ENCODE results near the gene FHL5. TPM values are rescaled to one million over a fixed set of nuclear protein-coding genes. Genes with fewer than 3 reads are reported as not detected.
A peak's percentile ranks its signal among the peaks of the same experiment; 100 is the strongest.

Gene FHL5
- total RNA-seq, 1 donor from 2014 or later: not detected

DNA sequence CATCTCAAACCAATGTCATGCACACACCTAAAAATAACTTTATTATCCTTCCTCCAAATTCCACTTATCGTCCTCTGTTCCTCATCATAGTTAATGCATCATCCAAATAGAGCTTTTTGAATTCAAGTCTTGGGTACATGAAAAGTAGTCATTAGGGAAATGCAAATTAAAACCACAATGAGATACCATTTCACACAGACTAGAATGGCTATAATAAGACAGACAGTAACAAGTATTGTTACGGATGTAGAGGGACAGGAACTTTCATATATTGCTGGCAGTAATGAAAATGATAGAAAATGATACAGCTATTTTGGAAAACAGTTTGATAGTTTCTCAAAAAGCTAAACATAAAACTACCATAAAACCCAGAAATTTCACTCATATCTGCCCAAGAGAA, 59.1 kb downstream of the FHL5 start:
- no peak overlapping the region for H3K9ac ChIP-seq (ENCODE audit: low read length)
- no peak overlapping the region for H3K4me2 ChIP-seq (ENCODE audit: low read length)
- H3K4me3 Mint-ChIP-seq (ENCODE audit: unreplicated experiment): no peak overlapping the region
- no peaks in the 10 kb centered on the region for H3K9me3 Mint-ChIP-seq (ENCODE audit: unreplicated experiment)
- H3K27ac Mint-ChIP-seq (ENCODE audit: unreplicated experiment): no peak overlapping the region
- no peaks in the 10 kb centered on the region for H3K4me1 Mint-ChIP-seq (ENCODE audit: low read depth, unreplicated experiment)
- no peaks in the 10 kb centered on the region for H3K4me1 ChIP-seq (ENCODE audit: insufficient read depth, low read length)
- no peaks in the 10 kb centered on the region for H3K36me3 ChIP-seq (ENCODE audit: insufficient read depth, low read length)
- no peaks in the 10 kb centered on the region for H3K36me3 Mint-ChIP-seq (ENCODE audit: low read depth, unreplicated experiment)
- no peaks in the 10 kb centered on the region for H3K9me3 ChIP-seq (ENCODE audit: insufficient read depth, low read depth, low read length)
- no peaks in the 10 kb centered on the region for H3K27me3 ChIP-seq (ENCODE audit: insufficient read depth, low read length)
- DNase-seq (ENCODE audit: low read depth) (no peak), FAIRE-seq (no peak)
- no peaks in the 10 kb centered on the region for H3K79me2 ChIP-seq (ENCODE audit: insufficient read depth, low read length)
- no peaks in the 10 kb centered on the region for H4K20me1 ChIP-seq (ENCODE audit: insufficient read depth, low read length)
- H3K27me3 Mint-ChIP-seq (ENCODE audit: low read depth, unreplicated experiment): no peaks in the 10 kb centered on the region
- no peak overlapping the region for H3K27ac ChIP-seq (ENCODE audit: low read depth, low read length)
- TF ChIP-seq EZH2 (IDR thresholded peaks at IDR 0.05; ENCODE audit: insufficient read depth, low read length): no peak
- TF ChIP-seq, protein P1, sequence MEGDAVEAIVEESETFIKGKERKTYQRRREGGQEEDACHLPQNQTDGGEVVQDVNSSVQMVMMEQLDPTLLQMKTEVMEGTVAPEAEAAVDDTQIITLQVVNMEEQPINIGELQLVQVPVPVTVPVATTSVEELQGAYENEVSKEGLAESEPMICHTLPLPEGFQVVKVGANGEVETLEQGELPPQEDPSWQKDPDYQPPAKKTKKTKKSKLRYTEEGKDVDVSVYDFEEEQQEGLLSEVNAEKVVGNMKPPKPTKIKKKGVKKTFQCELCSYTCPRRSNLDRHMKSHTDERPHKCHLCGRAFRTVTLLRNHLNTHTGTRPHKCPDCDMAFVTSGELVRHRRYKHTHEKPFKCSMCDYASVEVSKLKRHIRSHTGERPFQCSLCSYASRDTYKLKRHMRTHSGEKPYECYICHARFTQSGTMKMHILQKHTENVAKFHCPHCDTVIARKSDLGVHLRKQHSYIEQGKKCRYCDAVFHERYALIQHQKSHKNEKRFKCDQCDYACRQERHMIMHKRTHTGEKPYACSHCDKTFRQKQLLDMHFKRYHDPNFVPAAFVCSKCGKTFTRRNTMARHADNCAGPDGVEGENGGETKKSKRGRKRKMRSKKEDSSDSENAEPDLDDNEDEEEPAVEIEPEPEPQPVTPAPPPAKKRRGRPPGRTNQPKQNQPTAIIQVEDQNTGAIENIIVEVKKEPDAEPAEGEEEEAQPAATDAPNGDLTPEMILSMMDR (IDR thresholded peaks at IDR 0.05; ENCODE audit: insufficient read depth, low read depth, low read length): no peak
- no peak overlapping the region for H2AFZ ChIP-seq (ENCODE audit: low read depth, low read length)
- no peak overlapping the region for H3K4me3 ChIP-seq (ENCODE audit: insufficient read depth, low read depth, low read length)

DNA sequence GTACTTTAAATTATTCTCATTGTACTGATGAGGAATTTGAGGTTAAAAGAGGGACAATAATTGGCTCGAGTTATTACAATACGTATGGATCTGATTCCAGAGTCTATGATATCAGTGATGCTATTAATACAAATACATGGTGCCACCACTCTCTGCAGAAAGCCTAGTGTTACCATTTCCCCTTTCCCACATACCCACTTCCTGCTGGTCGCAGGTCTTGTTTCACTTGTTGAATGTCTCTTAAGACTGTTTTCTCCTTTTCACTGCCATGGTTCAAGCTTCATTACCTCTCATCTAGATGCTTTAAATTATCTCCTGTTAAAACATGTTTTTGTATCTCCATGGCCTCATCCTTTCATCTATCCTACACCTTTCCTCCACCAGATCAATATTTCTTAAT, 62.0 kb downstream of the FHL5 start:
- H4K20me1 ChIP-seq (ENCODE audit: insufficient read depth, low read length): no peaks in the 10 kb centered on the region
- FAIRE-seq (no peak), DNase-seq (ENCODE audit: low read depth) (no peak)
- no peaks in the 10 kb centered on the region for H3K27me3 Mint-ChIP-seq (ENCODE audit: low read depth, unreplicated experiment)
- H3K9me3 Mint-ChIP-seq (ENCODE audit: unreplicated experiment): no peaks in the 10 kb centered on the region
- no peak overlapping the region for H3K4me3 ChIP-seq (ENCODE audit: insufficient read depth, low read depth, low read length)
- no peak overlapping the region for H3K27ac ChIP-seq (ENCODE audit: low read depth, low read length)
- no peaks in the 10 kb centered on the region for H3K4me1 ChIP-seq (ENCODE audit: insufficient read depth, low read length)
- no peak overlapping the region for H3K4me2 ChIP-seq (ENCODE audit: low read length)
- no peaks in the 10 kb centered on the region for H3K27me3 ChIP-seq (ENCODE audit: insufficient read depth, low read length)
- H3K27ac Mint-ChIP-seq (ENCODE audit: unreplicated experiment): no peak overlapping the region
- H3K9me3 ChIP-seq (ENCODE audit: insufficient read depth, low read depth, low read length): no peaks in the 10 kb centered on the region
- H3K4me3 Mint-ChIP-seq (ENCODE audit: unreplicated experiment): no peak overlapping the region
- no peaks in the 10 kb centered on the region for H3K4me1 Mint-ChIP-seq (ENCODE audit: low read depth, unreplicated experiment)
- H3K9ac ChIP-seq (ENCODE audit: low read length): no peak overlapping the region
- no peak for TF ChIP-seq EZH2 (IDR thresholded peaks at IDR 0.05; ENCODE audit: insufficient read depth, low read length)
- TF ChIP-seq, protein P1 (IDR thresholded peaks at IDR 0.05; ENCODE audit: insufficient read depth, low read depth, low read length): no peak
- no peaks in the 10 kb centered on the region for H3K36me3 Mint-ChIP-seq (ENCODE audit: low read depth, unreplicated experiment)
- H2AFZ ChIP-seq (ENCODE audit: low read depth, low read length): no peak overlapping the region
- no peaks in the 10 kb centered on the region for H3K36me3 ChIP-seq (ENCODE audit: insufficient read depth, low read length)
- H3K79me2 ChIP-seq (ENCODE audit: insufficient read depth, low read length): no peaks in the 10 kb centered on the region

GRCh38 chr6:96626759-96627364, 63.9 kb downstream of the FHL5 start:
- no peak overlapping the region for H3K9ac ChIP-seq (ENCODE audit: low read length)
- no peaks in the 10 kb centered on the region for H3K27me3 ChIP-seq (ENCODE audit: insufficient read depth, low read length)
- no peaks in the 10 kb centered on the region for H3K4me1 ChIP-seq (ENCODE audit: insufficient read depth, low read length)
- DNase-seq (ENCODE audit: low read depth): peak; percentile 19
- H2AFZ ChIP-seq (ENCODE audit: low read depth, low read length): no peak overlapping the region
- H3K27ac ChIP-seq (ENCODE audit: low read depth, low read length): no peak overlapping the region
- FAIRE-seq: no peak
- no peaks in the 10 kb centered on the region for H4K20me1 ChIP-seq (ENCODE audit: insufficient read depth, low read length)
- H3K4me3 Mint-ChIP-seq (ENCODE audit: unreplicated experiment): no peak overlapping the region
- no peaks in the 10 kb centered on the region for H3K36me3 Mint-ChIP-seq (ENCODE audit: low read depth, unreplicated experiment)
- no peaks in the 10 kb centered on the region for H3K9me3 Mint-ChIP-seq (ENCODE audit: unreplicated experiment)
- TF ChIP-seq, protein P1 (IDR thresholded peaks at IDR 0.05; ENCODE audit: insufficient read depth, low read depth, low read length): peak; percentile 31
- no peak for TF ChIP-seq EZH2 (IDR thresholded peaks at IDR 0.05; ENCODE audit: insufficient read depth, low read length)
- H3K4me3 ChIP-seq (ENCODE audit: insufficient read depth, low read depth, low read length): no peak overlapping the region
- no peaks in the 10 kb centered on the region for H3K36me3 ChIP-seq (ENCODE audit: insufficient read depth, low read length)
- H3K79me2 ChIP-seq (ENCODE audit: insufficient read depth, low read length): no peaks in the 10 kb centered on the region
- no peak overlapping the region for H3K4me2 ChIP-seq (ENCODE audit: low read length)
- H3K9me3 ChIP-seq (ENCODE audit: insufficient read depth, low read depth, low read length): no peaks in the 10 kb centered on the region
- H3K27ac Mint-ChIP-seq (ENCODE audit: unreplicated experiment): no peak overlapping the region
- peaks cover 3% of the 10 kb centered on the region for H3K4me1 Mint-ChIP-seq (ENCODE audit: low read depth, unreplicated experiment)
- H3K27me3 Mint-ChIP-seq (ENCODE audit: low read depth, unreplicated experiment): no peaks in the 10 kb centered on the region
